WTC11 (cell line): ENCODE data around the gene BCAS1. TPM values are rescaled to one million over a fixed set of nuclear protein-coding genes. Genes with fewer than 3 reads are reported as not detected.

Source experiments
- ATAC-seq: fragments of 200-7000 bp; cut with Tn5 transposase; 2 replicates; pipeline ENCODE4 v1.10.0; 2021; ENCODE audit warnings: mild to moderate bottlenecking, moderate library complexity
- CTCF ChIA-PET: fragments of 300-600 bp; sonication (Branson Sonifier 250); formaldehyde crosslinking; loops from one replicate; lab custom pipeline; 2021; ENCODE audit warnings: antibody characterized with exemption; lab: Charles Lee
- POLR2A ChIA-PET: fragments of 350-600 bp; sonication (Branson Sonifier 250); formaldehyde crosslinking; loops from one replicate; lab custom pipeline; 2021; ENCODE audit warnings: antibody characterized with exemption; lab: Charles Lee
- DNase-seq: peaks from one replicate; pipeline ENCODE4 v3.0.0; 2021; ENCODE audit warnings: low spot score
- H3K27ac Mint-ChIP-seq: 2 replicates; pipeline ENCODE4 v1.8.0; 2021; ENCODE audit warnings: mixed read lengths
- H3K27me3 Mint-ChIP-seq: 2 replicates; pipeline ENCODE4 v1.8.0; 2021; ENCODE audit warnings: low read depth, mild to moderate bottlenecking, moderate library complexity, mixed read lengths
- H3K36me3 Mint-ChIP-seq: 2 replicates; pipeline ENCODE4 v1.8.0; 2021; ENCODE audit warnings: mixed read lengths
- H3K4me1 Mint-ChIP-seq: 2 replicates; pipeline ENCODE4 v1.8.0; 2022; ENCODE audit warnings: mixed read lengths
- H3K4me3 Mint-ChIP-seq: 2 replicates; pipeline ENCODE4 v1.8.0; 2021; ENCODE audit warnings: mild to moderate bottlenecking, moderate library complexity, mixed read lengths
- H3K9me3 Mint-ChIP-seq: 2 replicates; pipeline ENCODE4 v1.8.0; 2021; ENCODE audit warnings: mixed read lengths
- ATF1 ChIP-seq: sonication (generic); formaldehyde crosslinking; IDR thresholded peaks from 2 replicates; pipeline ENCODE4 v1.8.1; 2023; ENCODE audit warnings: mild to moderate bottlenecking, moderate library complexity, missing genetic modification reagents
- ATF3 ChIP-seq: sonication (generic); formaldehyde crosslinking; conservative IDR thresholded peaks from 2 replicates; pipeline ENCODE4 v1.8.1; 2022; ENCODE audit warnings: mild to moderate bottlenecking, missing genetic modification reagents
- CBFB ChIP-seq: sonication (generic); formaldehyde crosslinking; IDR thresholded peaks from 2 replicates; pipeline ENCODE4 v1.8.1; 2022; ENCODE audit warnings: mild to moderate bottlenecking, low read depth, missing genetic modification reagents
- CTCF ChIP-seq: fragments of 200-600 bp; IDR thresholded peaks from 2 replicates; pipeline ENCODE4 v1.8.0; 2022; ENCODE audit warnings: antibody characterized with exemption
- E2F4 ChIP-seq: sonication (generic); formaldehyde crosslinking; IDR thresholded peaks from 2 replicates; pipeline ENCODE4 v1.8.1; 2022; ENCODE audit warnings: low read depth, mild to moderate bottlenecking, moderate library complexity, missing genetic modification reagents, borderline replicate concordance
- FOXK1 ChIP-seq: sonication (generic); formaldehyde crosslinking; IDR thresholded peaks from 2 replicates; pipeline ENCODE4 v1.8.0; 2022; ENCODE audit warnings: mild to moderate bottlenecking, moderate library complexity, missing genetic modification reagents
- FOXP4 ChIP-seq: sonication (generic); formaldehyde crosslinking; IDR thresholded peaks from 2 replicates; pipeline ENCODE4 v1.8.0; 2022; ENCODE audit warnings: mild to moderate bottlenecking, missing genetic modification reagents
- HMGA2 ChIP-seq: fragments of 250-450 bp; sonication (Bioruptor Pico); IDR thresholded peaks from 2 replicates; pipeline ENCODE4 v1.4.0; 2021; ENCODE audit warnings: mild to moderate bottlenecking, moderate library complexity
- JAZF1 ChIP-seq: fragments of 250-450 bp; sonication (Bioruptor Pico); IDR thresholded peaks from 2 replicates; pipeline ENCODE4 v1.9.0; 2021; ENCODE audit warnings: moderate library complexity, mild to moderate bottlenecking, inconsistent platforms
- JUN ChIP-seq: sonication (generic); formaldehyde crosslinking; IDR thresholded peaks from 2 replicates; pipeline ENCODE4 v1.8.0; 2023; ENCODE audit warnings: mild to moderate bottlenecking, missing genetic modification reagents
- MXD4 ChIP-seq: fragments of 250-450 bp; sonication (Bioruptor Pico); IDR thresholded peaks from 2 replicates; pipeline ENCODE4 v1.8.0; 2021; ENCODE audit warnings: mild to moderate bottlenecking, moderate library complexity, borderline replicate concordance
- MYBL2 ChIP-seq: sonication (generic); formaldehyde crosslinking; IDR thresholded peaks from 2 replicates; pipeline ENCODE4 v1.8.1; 2023; ENCODE audit warnings: mild to moderate bottlenecking, moderate library complexity, missing genetic modification reagents
- NR3C1 ChIP-seq: sonication (generic); formaldehyde crosslinking; conservative IDR thresholded peaks from 2 replicates; pipeline ENCODE4 v1.8.1; 2023; ENCODE audit warnings: low read depth, mild to moderate bottlenecking, missing genetic modification reagents
- RELA ChIP-seq: sonication (generic); formaldehyde crosslinking; IDR thresholded peaks from 2 replicates; pipeline ENCODE4 v1.8.1; 2022; ENCODE audit warnings: missing genetic modification reagents, mild to moderate bottlenecking, borderline replicate concordance
- SMAD3 ChIP-seq: sonication (generic); formaldehyde crosslinking; IDR thresholded peaks from 2 replicates; pipeline ENCODE4 v1.8.0; 2022; ENCODE audit warnings: missing genetic modification reagents, mild to moderate bottlenecking, borderline replicate concordance
- SMAD4 ChIP-seq: sonication (generic); formaldehyde crosslinking; IDR thresholded peaks from 2 replicates; pipeline ENCODE4 v1.8.0; 2022; ENCODE audit warnings: mild to moderate bottlenecking, missing genetic modification reagents
- USF2 ChIP-seq: sonication (generic); formaldehyde crosslinking; IDR thresholded peaks from 2 replicates; pipeline ENCODE4 v1.8.1; 2023; ENCODE audit warnings: mild to moderate bottlenecking, missing genetic modification reagents, moderate library complexity
- ZBTB43 ChIP-seq: sonication (generic); formaldehyde crosslinking; IDR thresholded peaks from 2 replicates; pipeline ENCODE4 v1.8.1; 2023; ENCODE audit warnings: mild to moderate bottlenecking, missing genetic modification reagents
- ZMAT4 ChIP-seq: fragments of 250-450 bp; sonication (Bioruptor Pico); IDR thresholded peaks from 2 replicates; pipeline ENCODE4 v1.9.0; 2021; ENCODE audit warnings: mild to moderate bottlenecking
- ZNF219 ChIP-seq: sonication (generic); formaldehyde crosslinking; IDR thresholded peaks from 2 replicates; pipeline ENCODE4 v1.8.0; 2023; ENCODE audit warnings: missing genetic modification reagents, mild to moderate bottlenecking, borderline replicate concordance
- ZNF232 ChIP-seq: sonication (generic); formaldehyde crosslinking; IDR thresholded peaks from 2 replicates; pipeline ENCODE4 v1.8.0; 2022; ENCODE audit warnings: mild to moderate bottlenecking, missing genetic modification reagents
- ZNF425 ChIP-seq: fragments of 250-450 bp; sonication (Bioruptor Pico); conservative IDR thresholded peaks from 2 replicates; pipeline ENCODE4 v1.9.0; 2021; ENCODE audit warnings: mild to moderate bottlenecking
- ZNF512 ChIP-seq: sonication (generic); formaldehyde crosslinking; IDR thresholded peaks from 2 replicates; pipeline ENCODE4 v1.8.1; 2022; ENCODE audit warnings: missing genetic modification reagents, borderline replicate concordance
- total RNA-seq: library from RNA; stranded (reverse); gene quantifications from 3 replicates; pipeline ENCODE4 v1.2.3, GENCODE V29; 2021

Gene BCAS1
- total RNA-seq, 1 experiment from 2014 or later: 0.11 TPM

GRCh38 chr20:54094268-54094580 lies 23.8 kb upstream of the BCAS1 start:
- H3K4me3 Mint-ChIP-seq: no peak overlapping the region
- no peak overlapping the region for H3K27ac Mint-ChIP-seq
- DNase-seq: no peak
- TF ChIP-seq ZNF232 (CRISPR knock-in tag) (no peak), ZMAT4 (CRISPR knock-in tag) (no peak), E2F4 (CRISPR knock-in tag) (no peak), NR3C1 (CRISPR knock-in tag) (no peak), ZNF512 (CRISPR knock-in tag) (no peak), ATF1 (CRISPR knock-in tag) (no peak), JAZF1 (CRISPR knock-in tag) (no peak), FOXK1 (CRISPR knock-in tag) (no peak), CBFB (CRISPR knock-in tag) (no peak), CTCF (no peak), MYBL2 (CRISPR knock-in tag) (no peak), MXD4 (CRISPR knock-in tag) (no peak), SMAD4 (CRISPR knock-in tag) (no peak), ATF3 (CRISPR knock-in tag) (no peak), JUN (CRISPR knock-in tag) (no peak), FOXP4 (CRISPR knock-in tag) (no peak), SMAD3 (CRISPR knock-in tag) (no peak)
- CTCF ChIA-PET: interaction anchor here (1.0 to 1.9 kb wide), 4 partner anchors 10 to 114 kb away, joined by 3 to 13 read pairs (median 4); partner anchors contain the start of gene PFDN4
- no peaks in the 10 kb centered on the region for H3K36me3 Mint-ChIP-seq
- no peak for ATAC-seq
- H3K9me3 Mint-ChIP-seq: no peaks in the 10 kb centered on the region
- no peaks in the 10 kb centered on the region for H3K4me1 Mint-ChIP-seq
- peaks cover 3% of the 10 kb centered on the region; the same call in 1 of the 2 replicates for H3K27me3 Mint-ChIP-seq
- POLR2A ChIA-PET: no interaction called here

GRCh38 chr20:54093423-54094267 lies 23.3 kb upstream of the BCAS1 start:
- POLR2A ChIA-PET: no interaction called here
- CTCF ChIA-PET: interaction anchor here (1.1 to 1.9 kb wide), 3 partner anchors 10 to 107 kb away, joined by 3 to 13 read pairs (median 5); no protein-coding TSS in a partner anchor
- ATAC-seq (no peak), DNase-seq (no peak)
- Mint-ChIP-seq H3K4me3 (no peak overlapping the region), H3K4me1 (no peaks in the 10 kb centered on the region), H3K36me3 (no peaks in the 10 kb centered on the region), H3K27ac (no peak overlapping the region), H3K9me3 (no peaks in the 10 kb centered on the region), H3K27me3 (peaks cover 3% of the 10 kb centered on the region; the same call in 1 of the 2 replicates)
- TF ChIP-seq USF2 (CRISPR knock-in tag) (no peak), ZNF219 (CRISPR knock-in tag) (no peak), ZNF425 (no peak), RELA (no peak), HMGA2 (no peak), ZBTB43 (CRISPR knock-in tag) (no peak)
